OCI-LY3 (cell line): Measurements from ENCODE around the gene CLTCL1.
"Not testable (repeated sequence)": the region's sequence is repeated elsewhere in the genome, so short reads cannot be mapped to it uniquely, and the experiment has no call there.

Experiments
- H2AFZ ChIP-seq: fragments of 200-600, 300-600 bp; shearing (Covaris generic); 2 replicates; pipeline ENCODE4 v1.6.0; 2014; ENCODE audit warnings: antibody characterized with exemption, low read depth, low read length
- H3K27ac ChIP-seq: fragments of 200-600, 300-600 bp; sonication (generic); 2 replicates; pipeline ENCODE4 v1.5.1; 2014; ENCODE audit warnings: mild to moderate bottlenecking, low read length, moderate library complexity, mixed read lengths
- H3K27me3 ChIP-seq: fragments of 200-600, 300-600 bp; sonication (generic); 2 replicates; pipeline ENCODE4 v1.6.1; 2014; ENCODE audit warnings: low read depth, low read length, mixed read lengths
- H3K36me3 ChIP-seq: fragments of 200-600, 300-600 bp; sonication (generic); replicated peaks from 2 replicates; pipeline ENCODE3; 2014; ENCODE audit warnings: low read depth, low read length, mixed read lengths
- H3K4me1 ChIP-seq: fragments of 300-600, 200-600 bp; sonication (generic); 2 replicates; pipeline ENCODE4 v1.6.1; 2014; ENCODE audit warnings: low read length, mixed read lengths
- H3K4me2 ChIP-seq: fragments of 200-600, 300-600 bp; sonication (generic); 2 replicates; pipeline ENCODE4 v1.6.1; 2014; ENCODE audit warnings: low read length, mixed read lengths
- H3K4me3 ChIP-seq: fragments of 300-600, 200-600 bp; sonication (generic); 2 replicates; pipeline ENCODE4 v1.5.1; 2014; ENCODE audit warnings: antibody characterized with exemption, mild to moderate bottlenecking, low read length, moderate library complexity
- H3K79me2 ChIP-seq: fragments of 300-600, 200-600 bp; shearing (Covaris generic); 2 replicates; pipeline ENCODE4 v1.6.1; 2014; ENCODE audit warnings: mild to moderate bottlenecking, low read length, mixed read lengths
- H3K9ac ChIP-seq: fragments of 300-600, 200-600 bp; shearing (Covaris generic); 2 replicates; pipeline ENCODE4 v1.6.0; 2014; ENCODE audit warnings: mild to moderate bottlenecking, low read length, moderate library complexity
- H3K9me3 ChIP-seq: fragments of 200-600, 300-600 bp; shearing (Covaris generic); 2 replicates; pipeline ENCODE4 v1.6.1; 2014; ENCODE audit warnings: low read length, mixed read lengths; ENCODE audit not compliant: insufficient read depth
- H4K20me1 ChIP-seq: fragments of 200-600, 300-600 bp; sonication (generic); 2 replicates; pipeline ENCODE4 v1.6.1; 2016; ENCODE audit warnings: low read length, mixed read lengths; ENCODE audit not compliant: insufficient read depth
- EZH2phosphoT487 ChIP-seq: fragments of 200-600 bp; shearing (Covaris generic); IDR thresholded peaks from 2 replicates; pipeline ENCODE4 v1.6.1; 2018; ENCODE audit warnings: antibody characterized with exemption, mixed run types, low read depth
- TF ChIP-seq, protein P1 (sequence below): fragments of 200-600, 300-600 bp; sonication (generic); IDR thresholded peaks from 2 replicates; pipeline ENCODE4 v1.5.1; 2014; ENCODE audit warnings: antibody characterized with exemption, low read length, low read depth

CLTCL1 gene

GRCh38 chr22:19204640-19205039 lies 86.9 kb downstream of the CLTCL1 start:
- Histone ChIP-seq H3K4me1 (no peaks in the 10 kb centered on the region), H3K27me3 (peaks cover 4% of the 10 kb centered on the region; the same call in 1 of the 2 replicates)
- TF ChIP-seq EZH2phosphoT487 = no peak
- TF ChIP-seq, protein P1, sequence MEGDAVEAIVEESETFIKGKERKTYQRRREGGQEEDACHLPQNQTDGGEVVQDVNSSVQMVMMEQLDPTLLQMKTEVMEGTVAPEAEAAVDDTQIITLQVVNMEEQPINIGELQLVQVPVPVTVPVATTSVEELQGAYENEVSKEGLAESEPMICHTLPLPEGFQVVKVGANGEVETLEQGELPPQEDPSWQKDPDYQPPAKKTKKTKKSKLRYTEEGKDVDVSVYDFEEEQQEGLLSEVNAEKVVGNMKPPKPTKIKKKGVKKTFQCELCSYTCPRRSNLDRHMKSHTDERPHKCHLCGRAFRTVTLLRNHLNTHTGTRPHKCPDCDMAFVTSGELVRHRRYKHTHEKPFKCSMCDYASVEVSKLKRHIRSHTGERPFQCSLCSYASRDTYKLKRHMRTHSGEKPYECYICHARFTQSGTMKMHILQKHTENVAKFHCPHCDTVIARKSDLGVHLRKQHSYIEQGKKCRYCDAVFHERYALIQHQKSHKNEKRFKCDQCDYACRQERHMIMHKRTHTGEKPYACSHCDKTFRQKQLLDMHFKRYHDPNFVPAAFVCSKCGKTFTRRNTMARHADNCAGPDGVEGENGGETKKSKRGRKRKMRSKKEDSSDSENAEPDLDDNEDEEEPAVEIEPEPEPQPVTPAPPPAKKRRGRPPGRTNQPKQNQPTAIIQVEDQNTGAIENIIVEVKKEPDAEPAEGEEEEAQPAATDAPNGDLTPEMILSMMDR = no peak

DNA sequence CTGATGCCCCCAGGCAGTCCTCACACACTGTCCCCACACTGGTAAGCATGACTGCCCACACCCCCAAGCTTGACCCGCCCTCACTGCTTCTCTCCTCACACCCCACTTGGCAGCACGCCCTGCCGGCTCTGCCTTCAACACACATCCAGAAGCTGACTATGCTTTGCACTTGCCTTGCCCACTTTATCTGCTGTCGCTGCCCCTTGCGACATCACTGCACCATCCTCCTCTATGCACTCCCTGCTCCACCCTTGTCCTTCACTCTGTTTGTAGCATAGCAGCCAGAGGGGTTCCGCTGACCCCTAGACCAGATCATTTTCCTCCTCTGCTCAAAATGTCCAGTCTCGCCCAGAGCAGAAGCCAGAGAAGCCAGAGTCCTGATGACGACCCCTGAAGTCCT lies 87.7 kb downstream of the CLTCL1 start:
- H3K4me3 ChIP-seq = no peak overlapping the region
- no peak overlapping the region for H2AFZ ChIP-seq
- H3K9ac ChIP-seq = no peak overlapping the region
- H3K27ac ChIP-seq = no peak overlapping the region
- no peaks in the 10 kb centered on the region for H3K36me3 ChIP-seq
- TF ChIP-seq EZH2phosphoT487 = no peak
- TF ChIP-seq, protein P1 = no peak
- H3K4me1 ChIP-seq = no peaks in the 10 kb centered on the region
- H3K27me3 ChIP-seq = peaks cover 4% of the 10 kb centered on the region; the same call in 1 of the 2 replicates
- H3K4me2 ChIP-seq = no peak overlapping the region
- no peaks in the 10 kb centered on the region for H4K20me1 ChIP-seq
- no peaks in the 10 kb centered on the region for H3K9me3 ChIP-seq
- H3K79me2 ChIP-seq = no peaks in the 10 kb centered on the region

More at GRCh38 chr22:19204640-19205039, 86.9 kb downstream of the CLTCL1 start:
- no peak overlapping the region for H3K4me2 ChIP-seq
- no peak overlapping the region for H3K27ac ChIP-seq
- no peak overlapping the region for H3K9ac ChIP-seq
- no peaks in the 10 kb centered on the region for H4K20me1 ChIP-seq
- no peak overlapping the region for H3K4me3 ChIP-seq
- no peak overlapping the region for H2AFZ ChIP-seq
- no peaks in the 10 kb centered on the region for H3K9me3 ChIP-seq
- H3K79me2 ChIP-seq = no peaks in the 10 kb centered on the region
- H3K36me3 ChIP-seq = no peaks in the 10 kb centered on the region

DNA sequence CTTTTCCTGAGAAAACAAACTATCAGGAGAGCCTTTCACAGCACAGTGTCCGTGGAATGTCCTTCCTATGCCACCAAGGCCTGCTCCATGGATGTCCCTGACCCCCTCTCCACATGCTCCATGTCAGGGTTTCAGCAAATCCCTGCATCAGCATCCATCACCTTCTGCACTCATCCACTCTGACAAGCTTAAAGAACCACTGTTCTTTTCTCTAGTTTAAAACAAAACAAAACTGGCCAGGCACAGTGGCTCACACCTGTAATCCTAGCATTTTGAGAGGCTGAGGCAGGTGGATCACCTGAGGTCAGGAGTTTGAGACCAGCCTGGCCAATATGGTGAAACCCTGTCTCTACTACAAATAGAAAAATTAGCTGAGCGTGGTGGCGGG lies 88.7 kb downstream of the CLTCL1 start:
- H4K20me1 ChIP-seq, H2AFZ ChIP-seq, H3K4me2 ChIP-seq, H3K79me2 ChIP-seq, H3K4me1 ChIP-seq, H3K4me3 ChIP-seq, H3K36me3 ChIP-seq, H3K9ac ChIP-seq, H3K27ac ChIP-seq, H3K9me3 ChIP-seq, H3K27me3 ChIP-seq: not testable (repeated sequence)

GRCh38 chr22:19201869-19202798 lies 89.4 kb downstream of the CLTCL1 start:
- no peak overlapping the region for H3K9ac ChIP-seq
- no peak overlapping the region for H3K27ac ChIP-seq
- H3K36me3 ChIP-seq = no peaks in the 10 kb centered on the region
- H2AFZ ChIP-seq = no peak overlapping the region
- no peaks in the 10 kb centered on the region for H3K9me3 ChIP-seq
- no peaks in the 10 kb centered on the region for H3K4me1 ChIP-seq
- H3K27me3 ChIP-seq = peaks cover 4% of the 10 kb centered on the region; the same call in 1 of the 2 replicates
- H3K4me2 ChIP-seq = no peak overlapping the region
- TF ChIP-seq EZH2phosphoT487 = no peak
- TF ChIP-seq, protein P1 = no peak
- H3K79me2 ChIP-seq = no peaks in the 10 kb centered on the region
- no peaks in the 10 kb centered on the region for H4K20me1 ChIP-seq
- no peak overlapping the region for H3K4me3 ChIP-seq
